Neuronal stem cell (in vitro differentiated cells): ENCODE measurements around the gene PCSK9.

Experiments
- DNase-seq: peaks from one replicate; pipeline ENCODE4 v3.0.0-alpha.2; 2013; ENCODE audit warnings: low spot score
- H2AFZ ChIP-seq: one replicate; pipeline ENCODE4 v1.6.1; 2013; ENCODE audit warnings: mild to moderate bottlenecking, low read length, inconsistent platforms
- H2AK5ac ChIP-seq: 2 replicates; pipeline ENCODE4 v1.6.1; 2013; ENCODE audit warnings: low read depth, mild to moderate bottlenecking, inconsistent platforms, low read length, moderate library complexity, mixed read lengths
- H2BK120ac ChIP-seq: 2 replicates; pipeline ENCODE4 v1.6.1; 2013; ENCODE audit warnings: low read depth, mild to moderate bottlenecking, inconsistent platforms, low read length, moderate library complexity, mixed read lengths
- H2BK12ac ChIP-seq: one replicate; pipeline ENCODE4 v1.6.1; 2013; ENCODE audit warnings: low read length, inconsistent platforms
- H2BK15ac ChIP-seq: 2 replicates; pipeline ENCODE4 v1.6.1; 2013; ENCODE audit warnings: mild to moderate bottlenecking, low read length, inconsistent platforms, mixed read lengths
- H2BK5ac ChIP-seq: one replicate; pipeline ENCODE4 v1.6.1; 2013; ENCODE audit warnings: inconsistent platforms, mild to moderate bottlenecking, low read length, moderate library complexity
- H3K14ac ChIP-seq: one replicate; pipeline ENCODE4 v1.6.1; 2013; ENCODE audit warnings: low read length, inconsistent platforms
- H3K18ac ChIP-seq: 2 replicates; pipeline ENCODE4 v1.6.1; 2013; ENCODE audit warnings: low read length, inconsistent platforms
- H3K23ac ChIP-seq: 2 replicates; pipeline ENCODE4 v1.6.1; 2013; ENCODE audit warnings: low read depth, mild to moderate bottlenecking, mixed read lengths, low read length, inconsistent platforms; ENCODE audit not compliant: poor library complexity
- H3K27ac ChIP-seq: replicated peaks from 3 replicates; pipeline ENCODE4 v1.5.1; 2013; ENCODE audit warnings: low read length, inconsistent platforms
- H3K27me3 ChIP-seq, 3 experiments: 2 replicates each; pipeline ENCODE4 v1.6.1; 2013; ENCODE audit warnings: low read length in 3 of 3, mild to moderate bottlenecking in 2 of 3, inconsistent platforms in 1 of 3, low read depth in 1 of 3, mixed read lengths in 1 of 3, moderate library complexity in 1 of 3; ENCODE audit not compliant: control insufficient read depth in 3 of 3, insufficient read depth in 3 of 3
- H3K36me3 ChIP-seq, 2 donors: replicated peaks in 1 of 2; 2 replicates each; pipeline ENCODE4 v1.6.1; 2013; ENCODE audit warnings: low read length in 2 of 2; ENCODE audit not compliant: control insufficient read depth in 2 of 2, insufficient read depth in 2 of 2
- H3K4ac ChIP-seq: 2 replicates; pipeline ENCODE4 v1.6.1; 2013; ENCODE audit warnings: inconsistent platforms, mild to moderate bottlenecking, low read length, moderate library complexity
- H3K4me1 ChIP-seq, 2 donors: 1 replicate in 1 of 2; 2 replicates in 1 of 2; pipeline ENCODE4 v1.6.1; 2013; ENCODE audit warnings: low read length in 2 of 2, low read depth in 1 of 2; ENCODE audit not compliant: control insufficient read depth in 2 of 2, insufficient read depth in 1 of 2
- H3K4me2 ChIP-seq: one replicate; pipeline ENCODE4 v1.6.1; 2013; ENCODE audit warnings: mild to moderate bottlenecking, low read length, inconsistent platforms; ENCODE audit not compliant: insufficient read depth, poor library complexity, severe bottlenecking
- H3K4me3 ChIP-seq, 2 donors: 2 replicates each; pipeline ENCODE4 v1.5.1; 2013; ENCODE audit warnings: low read length in 2 of 2, mild to moderate bottlenecking in 2 of 2, inconsistent platforms in 1 of 2, moderate library complexity in 1 of 2
- H3K79me1 ChIP-seq: one replicate; pipeline ENCODE4 v1.6.1; 2013; ENCODE audit warnings: low read depth, mild to moderate bottlenecking, inconsistent platforms, low read length, moderate library complexity
- H3K9ac ChIP-seq: one replicate; pipeline ENCODE4 v1.6.1; 2013; ENCODE audit warnings: mild to moderate bottlenecking, low read depth, low read length, inconsistent platforms; ENCODE audit not compliant: poor library complexity
- H3K9me3 ChIP-seq, 2 donors: replicated peaks in 1 of 2; 2 replicates each; pipeline versions ENCODE3 to v1.6.1; 2013; ENCODE audit warnings: low read length in 2 of 2, mild to moderate bottlenecking in 2 of 2, inconsistent platforms in 1 of 2, low read depth in 1 of 2, mixed read lengths in 1 of 2, moderate library complexity in 1 of 2; ENCODE audit not compliant: control insufficient read depth in 2 of 2, insufficient read depth in 1 of 2
- H4K8ac ChIP-seq: one replicate; pipeline ENCODE4 v1.6.1; 2013; ENCODE audit warnings: low read depth, mild to moderate bottlenecking, inconsistent platforms, low read length, moderate library complexity
- H4K91ac ChIP-seq: one replicate; pipeline ENCODE4 v1.6.1; 2013; ENCODE audit warnings: low read length, low read depth, mild to moderate bottlenecking, inconsistent platforms; ENCODE audit not compliant: poor library complexity
- WGBS, 2 donors: extraction: QIAGEN DNeasy Blood & Tissue Kit; methylation state at CpG; one replicate each; pipeline ENCODE4 v1.1.7; 2013; ENCODE audit warnings: missing lambda C conversion rate in 2 of 2, mixed read lengths in 1 of 2; ENCODE audit not compliant: insufficient read length in 2 of 2, insufficient replicate concordance in 1 of 2; ENCODE audit errors: extremely low coverage in 2 of 2; 5-methylcytosine and 5-hydroxymethylcytosine counted together

Gene PCSK9

GRCh38 chr1:55074455-55074854 is 35.1 kb downstream of the PCSK9 start:
- H4K91ac ChIP-seq = no peak overlapping the region
- no peaks in the 10 kb centered on the region for H3K79me1 ChIP-seq
- no peak overlapping the region for H3K9ac ChIP-seq
- H2BK5ac ChIP-seq = no peak overlapping the region
- H2AFZ ChIP-seq = no peak overlapping the region
- H3K4me1 ChIP-seq = peaks cover 0 to 1% of the 10 kb centered on the region in 2 donors
- no peak for DNase-seq
- no peak overlapping the region for H2BK12ac ChIP-seq
- no peak overlapping the region for H3K18ac ChIP-seq
- H3K27me3 ChIP-seq = no peaks in the 10 kb centered on the region
- H3K4me3 ChIP-seq = no peak overlapping the region
- no peak overlapping the region for H2BK15ac ChIP-seq
- H2BK120ac ChIP-seq = no peak overlapping the region
- no peak overlapping the region for H3K27ac ChIP-seq
- no peaks in the 10 kb centered on the region for H3K9me3 ChIP-seq
- H3K36me3 ChIP-seq = peaks cover 39 to 98% of the 10 kb centered on the region in 2 donors
- H2AK5ac ChIP-seq = no peak overlapping the region
- no peak overlapping the region for H3K14ac ChIP-seq
- H4K8ac ChIP-seq = no peak overlapping the region
- no CpG with 5 or more reads among the region's 2 CpGs for whole genome bisulfite sequencing, 2 donors
- H3K4ac ChIP-seq = no peak overlapping the region
- H3K23ac ChIP-seq = no peak overlapping the region
- no peak overlapping the region for H3K4me2 ChIP-seq

DNA sequence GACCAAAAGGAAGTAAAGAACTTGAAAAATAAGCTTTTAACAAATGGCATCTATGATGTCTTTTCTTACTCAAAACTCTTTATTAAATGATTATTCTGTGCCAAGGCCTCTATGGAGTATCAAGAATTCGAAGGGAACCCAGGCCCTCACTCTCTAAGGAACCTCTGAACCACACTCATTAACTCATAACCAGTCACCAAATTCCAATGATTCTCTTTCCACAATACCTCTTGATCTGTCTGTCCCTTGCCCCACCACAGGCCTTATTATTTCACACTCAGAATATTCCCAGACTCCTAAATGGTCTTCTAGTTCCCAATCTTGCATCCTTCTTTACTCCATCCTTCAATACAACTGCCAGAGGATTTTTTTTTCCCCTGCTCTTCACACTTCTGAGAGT is 37.0 kb downstream of the PCSK9 start:
- Histone ChIP-seq H3K27ac (no peak overlapping the region), H3K14ac (no peak overlapping the region), H3K4me2 (no peak overlapping the region), H2AK5ac (no peak overlapping the region), H3K4me3 (no peak overlapping the region), H4K8ac (no peak overlapping the region), H3K9me3 (no peaks in the 10 kb centered on the region), H3K79me1 (no peaks in the 10 kb centered on the region), H3K36me3 (peaks cover 33 to 99% of the 10 kb centered on the region in 2 donors), H3K4me1 (peaks cover 0 to 1% of the 10 kb centered on the region in 2 donors), H3K9ac (no peak overlapping the region), H2BK12ac (no peak overlapping the region), H2AFZ (no peak overlapping the region), H2BK5ac (no peak overlapping the region), H4K91ac (no peak overlapping the region), H3K23ac (no peak overlapping the region), H3K18ac (no peak overlapping the region), H2BK15ac (no peak overlapping the region), H3K4ac (no peak overlapping the region), H3K27me3 (no peaks in the 10 kb centered on the region), H2BK120ac (no peak overlapping the region)
- WGBS, 2 donors = no CpG with 5 or more reads among the region's 1 CpG
- no peak for DNase-seq

DNA sequence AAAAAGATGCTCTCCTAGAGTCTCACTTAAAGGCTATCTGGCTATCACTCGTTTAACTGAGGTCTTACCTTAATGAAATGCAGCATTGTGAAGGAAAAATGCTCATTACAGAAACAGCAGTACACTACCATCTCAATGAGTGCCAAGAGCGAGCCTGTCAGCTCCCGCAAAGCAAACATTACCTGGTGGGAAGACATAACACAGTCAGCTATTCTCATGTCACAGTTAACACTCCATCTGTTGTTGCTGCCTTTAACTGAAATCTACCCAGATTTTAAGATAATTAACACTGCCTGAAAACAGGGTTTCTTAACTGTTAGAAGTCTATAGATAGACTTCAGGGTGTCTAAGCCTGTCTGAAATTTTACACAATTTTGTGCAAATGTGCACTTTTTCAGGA is 39.1 kb downstream of the PCSK9 start:
- DNase-seq = no peak
- Histone ChIP-seq H3K4me3 (no peak overlapping the region), H3K4me2 (no peak overlapping the region), H3K9ac (no peak overlapping the region), H2AFZ (no peak overlapping the region), H3K14ac (no peak overlapping the region), H2BK120ac (no peak overlapping the region), H2BK12ac (no peak overlapping the region), H2BK5ac (no peak overlapping the region), H3K4ac (no peak overlapping the region), H3K36me3 (peaks cover 25 to 99% of the 10 kb centered on the region in 2 donors), H2BK15ac (no peak overlapping the region), H3K4me1 (no peaks in the 10 kb centered on the region), H4K8ac (no peak overlapping the region), H2AK5ac (no peak overlapping the region), H3K18ac (no peak overlapping the region), H4K91ac (no peak overlapping the region), H3K27me3 (no peaks in the 10 kb centered on the region), H3K23ac (no peak overlapping the region), H3K9me3 (no peaks in the 10 kb centered on the region), H3K27ac (no peak overlapping the region), H3K79me1 (no peaks in the 10 kb centered on the region)
- WGBS, 2 donors = no CpG with 5 or more reads among the region's 3 CpGs

DNA sequence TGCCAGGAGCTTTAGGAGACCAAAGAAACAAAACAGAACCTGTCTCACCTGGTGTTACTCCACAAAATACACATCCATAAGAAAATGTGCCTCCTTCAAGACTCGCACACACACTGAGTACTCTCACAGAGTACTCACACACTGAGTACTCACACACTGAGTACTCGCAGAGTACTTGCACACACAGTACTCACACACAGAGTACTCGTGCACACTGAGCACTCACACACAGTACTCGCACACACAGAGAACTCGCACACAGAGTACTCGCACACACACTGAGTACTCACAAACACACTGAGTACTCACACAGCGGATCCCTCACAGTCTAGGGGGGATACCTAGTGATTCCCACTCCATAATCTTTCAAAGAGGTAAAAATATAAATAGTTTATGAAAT is 40.3 kb downstream of the PCSK9 start:
- DNase-seq = no peak

More for the DNA sequence above, 40.3 kb downstream of the PCSK9 start:
- H2BK5ac ChIP-seq = no peak overlapping the region
- no peak overlapping the region for H4K91ac ChIP-seq
- no peak overlapping the region for H2AK5ac ChIP-seq
- no peak overlapping the region for H4K8ac ChIP-seq
- H3K4me2 ChIP-seq = no peak overlapping the region
- H2AFZ ChIP-seq = no peak overlapping the region
- H3K27me3 ChIP-seq = no peaks in the 10 kb centered on the region
- H3K23ac ChIP-seq = no peak overlapping the region
- H3K27ac ChIP-seq = no peak overlapping the region
- no peak overlapping the region for H3K14ac ChIP-seq
- H2BK12ac ChIP-seq = no peak overlapping the region
- H3K79me1 ChIP-seq = no peaks in the 10 kb centered on the region
- WGBS, 2 donors = no CpG with 5 or more reads among the region's 7 CpGs
- H3K4me3 ChIP-seq = no peak overlapping the region
- H3K9me3 ChIP-seq = no peaks in the 10 kb centered on the region
- H3K4ac ChIP-seq = no peak overlapping the region
- no peak overlapping the region for H2BK120ac ChIP-seq
- H3K9ac ChIP-seq = no peak overlapping the region
- peaks cover 26 to 100% of the 10 kb centered on the region in 2 donors for H3K36me3 ChIP-seq
- H3K4me1 ChIP-seq = no peaks in the 10 kb centered on the region
- H2BK15ac ChIP-seq = no peak overlapping the region
- H3K18ac ChIP-seq = no peak overlapping the region
